Tibial nerve (tissue), 4 donors: ENCODE measurements around the gene MAP2K6.

Source experiments
- CTCF ChIP-seq, 5 experiments: fragments of 200-600 bp in 3 of 5; fragments of 450-650 bp in 2 of 5; sonication (generic) in 3 of 5; IDR thresholded peaks; one replicate each; pipeline ENCODE4 v1.5.1; 2016 to 2019; ENCODE audit warnings: antibody characterized with exemption in 5 of 5, mild to moderate bottlenecking in 3 of 5, moderate library complexity in 2 of 5
- EP300 ChIP-seq, 2 donors: sonication (generic); formaldehyde crosslinking; IDR thresholded peaks; one replicate each; pipeline ENCODE4 v1.6.1; 2017; ENCODE audit warnings: antibody characterized with exemption in 2 of 2, mild to moderate bottlenecking in 1 of 2
- POLR2A ChIP-seq, 2 donors: fragments of 450-650 bp; IDR thresholded peaks; one replicate each; pipeline ENCODE4 v1.6.1; 2017; ENCODE audit warnings: antibody characterized with exemption in 2 of 2, mild to moderate bottlenecking in 2 of 2, moderate library complexity in 2 of 2

DNA sequence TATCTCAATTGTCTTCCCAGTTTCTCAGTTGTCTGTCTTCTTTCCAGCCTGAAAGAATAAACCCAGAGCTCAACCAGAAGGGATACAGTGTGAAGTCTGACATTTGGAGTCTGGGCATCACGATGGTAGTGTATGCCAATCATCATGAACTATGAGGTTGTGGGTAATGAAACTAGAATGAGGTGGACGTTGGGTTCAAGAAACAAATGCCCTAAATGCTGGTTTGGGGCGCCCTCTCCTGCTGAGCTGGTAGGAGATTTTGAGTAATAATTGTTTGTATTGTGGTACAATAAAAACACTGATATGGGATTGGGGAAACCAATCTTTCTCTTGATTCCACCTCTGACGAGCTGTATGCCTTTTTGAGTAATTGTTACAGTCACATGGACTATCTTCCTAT is 110.4 kb downstream of the MAP2K6 start:
- TF ChIP-seq EP300 (IDR thresholded peaks at IDR 0.05) (no peak), CTCF (IDR thresholded peaks at IDR 0.05) (no peak), POLR2A (IDR thresholded peaks at IDR 0.05) (no peak)
